Neural cell (in vitro differentiated cells): ENCODE data around the gene PPP2CA.

Experiments
- CTCF ChIP-seq: fragments of 450-650 bp; IDR thresholded peaks from 2 replicates; pipeline ENCODE4 v1.5.1; 2014; ENCODE audit warnings: antibody characterized with exemption, mild to moderate bottlenecking, moderate library complexity; ENCODE audit not compliant: poor library complexity, severe bottlenecking
- EP300 ChIP-seq: fragments of 450-650 bp; conservative IDR thresholded peaks from 2 replicates; pipeline ENCODE4 v1.6.1; 2014; ENCODE audit warnings: antibody characterized with exemption, mild to moderate bottlenecking, moderate library complexity; ENCODE audit not compliant: poor library complexity, severe bottlenecking
- EZH2 ChIP-seq: fragments of 200-600, 300-800 bp; shearing (Covaris generic), sonication (generic); IDR thresholded peaks from 2 replicates; pipeline ENCODE4 v1.6.1; 2014; ENCODE audit warnings: antibody characterized with exemption, low read length, borderline replicate concordance, mild to moderate bottlenecking; ENCODE audit not compliant: insufficient read depth, poor library complexity, severe bottlenecking
- MXI1 ChIP-seq: fragments of 450-650 bp; conservative IDR thresholded peaks from 2 replicates; pipeline ENCODE4 v1.6.1; 2014; ENCODE audit warnings: antibody characterized with exemption, mild to moderate bottlenecking; ENCODE audit not compliant: poor library complexity, severe bottlenecking
- POLR2AphosphoS5 ChIP-seq: IDR thresholded peaks from 2 replicates; pipeline ENCODE4 v1.6.1; 2012
- RAD21 ChIP-seq: fragments of 450-650 bp; conservative IDR thresholded peaks from 2 replicates; pipeline ENCODE4 v1.6.1; 2014; ENCODE audit warnings: antibody characterized with exemption, mild to moderate bottlenecking, moderate library complexity
- REST ChIP-seq: IDR thresholded peaks from 2 replicates; pipeline ENCODE4 v1.6.1; 2012; ENCODE audit warnings: borderline replicate concordance
- TAF1 ChIP-seq: IDR thresholded peaks from 2 replicates; pipeline ENCODE4 v1.6.1; 2012; ENCODE audit warnings: low read depth

GRCh38 chr5:134263801-134264200 lies 37.9 kb upstream of the PPP2CA start:
- TF ChIP-seq POLR2AphosphoS5 (no peak), CTCF (no peak), TAF1 (no peak), RAD21 (no peak), EZH2 (no peak), MXI1 (no peak), REST (no peak), EP300 (no peak)
